MM.1S (cell line): ENCODE data around the gene STAP2.

Source experiments
- CTCF ChIP-seq: fragments of 300-600 bp; sonication (generic); IDR thresholded peaks from 2 replicates; pipeline ENCODE4 v1.5.1; 2016; ENCODE audit warnings: antibody characterized with exemption, low read length, mixed read lengths
- EZH2phosphoT487 ChIP-seq: fragments of 300-600 bp; sonication (generic); IDR thresholded peaks from 2 replicates; pipeline ENCODE4 v1.6.1; 2018; ENCODE audit warnings: antibody characterized with exemption, low read length

GRCh38 chr19:4369888-4370260 lies 31.2 kb upstream of the STAP2 start:
- peak; percentile 78 for TF ChIP-seq CTCF
- TF ChIP-seq EZH2phosphoT487 = no peak
